ENCODE results near the gene USP43.

The USP43 gene

GRCh38 chr17:9702914-9703780, 57.8 kb downstream of the USP43 start:
- DNase-seq = no peak

DNA sequence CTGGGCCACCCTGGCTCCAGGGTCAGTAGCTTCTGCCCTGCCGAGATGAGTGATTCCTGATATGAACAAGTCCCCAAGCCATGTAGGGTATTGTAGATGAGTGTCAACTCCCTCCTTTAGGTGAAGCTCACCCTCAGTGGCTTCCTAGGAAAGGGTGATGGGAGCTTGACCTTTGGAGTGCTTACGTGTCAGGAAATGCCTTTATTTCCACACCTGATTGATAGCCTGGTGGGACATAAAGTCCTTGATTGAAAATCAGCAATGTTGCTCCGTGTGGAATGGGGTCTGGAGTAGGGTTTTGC, 58.4 kb downstream of the USP43 start:
- no peak for DNase-seq

DNA sequence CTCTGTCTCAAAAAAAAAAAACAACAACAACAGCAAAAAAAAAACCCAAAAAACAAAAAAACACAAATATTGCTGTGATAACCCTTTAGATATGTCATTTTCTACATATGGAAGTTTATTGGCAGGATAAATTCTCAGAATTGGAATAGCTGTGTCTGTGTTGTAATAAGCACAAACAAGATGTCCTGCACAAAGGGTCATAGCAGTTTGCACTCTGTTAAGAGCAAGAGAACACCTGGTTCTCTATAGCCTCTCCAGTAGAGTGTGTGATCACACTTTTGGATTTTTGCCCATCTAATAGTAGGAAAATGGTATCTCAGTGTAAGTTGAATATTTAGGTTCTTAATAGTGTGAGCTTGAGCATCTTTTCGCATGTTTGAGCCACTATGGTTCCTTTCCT, 60.4 kb downstream of the USP43 start:
- DNase-seq = no peak

DNA sequence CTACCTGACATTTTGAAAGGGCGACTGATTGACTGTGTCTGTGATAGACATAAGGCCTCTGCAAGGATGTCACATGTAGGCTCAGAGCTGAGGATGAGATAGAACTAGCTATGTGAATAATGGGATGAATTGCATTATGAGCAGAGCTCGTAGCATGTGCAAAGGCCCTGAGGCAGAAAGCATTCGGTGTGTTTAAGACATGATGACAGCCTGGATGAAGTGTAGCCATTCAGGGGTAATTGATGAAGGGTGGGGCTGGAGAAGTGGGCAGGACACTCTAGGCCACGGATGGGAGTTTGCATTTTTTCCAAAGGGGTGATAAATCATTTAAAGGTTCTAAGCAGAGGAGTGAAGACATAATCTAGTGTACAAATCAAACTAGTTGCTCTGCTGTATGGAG, 62.6 kb downstream of the USP43 start:
- no peak for DNase-seq

GRCh38 chr17:9714801-9715200, 69.5 kb downstream of the USP43 start:
- no peak for DNase-seq

- DNase-seq = no peak
Measured at GRCh38 chr17:9715503-9716016, 70.2 kb downstream of the USP43 start.

DNA sequence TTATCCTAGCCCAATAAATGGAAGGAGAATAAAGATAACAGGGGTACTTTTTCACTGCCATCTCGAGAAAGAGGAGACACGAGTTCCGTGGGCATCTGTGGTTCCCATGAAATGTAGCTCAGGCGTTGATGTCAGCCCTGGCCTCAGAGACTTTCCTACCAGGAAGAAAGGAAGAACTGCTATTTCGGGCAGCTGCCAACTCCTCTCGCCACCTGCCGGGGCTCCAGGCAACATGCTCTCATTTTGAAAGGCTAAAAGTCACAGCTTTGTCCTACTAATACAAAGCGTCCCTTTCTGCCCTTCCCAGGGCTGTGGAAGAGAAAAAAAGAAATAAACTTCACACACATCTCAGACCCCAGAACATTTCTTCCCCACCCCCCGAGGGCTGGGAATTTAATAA, 80.3 kb downstream of the USP43 start:
- DNase-seq = peak in 7 of 56 donors; percentile 4 to 27 (median 8)

DNA sequence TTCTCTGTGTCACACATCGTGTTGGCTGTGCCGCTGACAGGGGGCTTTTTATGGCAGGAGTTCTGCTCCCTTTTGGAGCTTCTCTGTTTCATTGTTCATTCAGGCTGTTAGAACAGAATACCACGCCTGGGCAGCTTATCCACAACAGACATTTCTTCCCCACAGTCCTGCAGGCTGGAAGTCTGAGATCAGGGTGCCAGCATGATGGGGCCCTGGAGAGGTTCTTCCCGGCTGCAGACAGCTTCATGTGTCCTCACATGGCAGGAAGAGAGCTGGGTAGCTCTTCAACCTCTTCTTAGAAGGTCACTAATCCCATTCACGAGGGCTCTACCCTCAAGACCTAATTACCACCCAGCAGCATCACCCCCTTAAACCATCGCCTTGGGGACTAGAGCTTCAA, 81.0 kb downstream of the USP43 start:
- DNase-seq = no peak

GRCh38 chr17:9728005-9728404, 82.7 kb downstream of the USP43 start:
- DNase-seq = no peak

GRCh38 chr17:9728564-9728963, 83.2 kb downstream of the USP43 start:
- no peak for DNase-seq

- peak in 9 of 56 donors; percentile 0 to 16 (median 4) for DNase-seq
Measured at GRCh38 chr17:9729034-9729650, 83.8 kb downstream of the USP43 start.

DNA sequence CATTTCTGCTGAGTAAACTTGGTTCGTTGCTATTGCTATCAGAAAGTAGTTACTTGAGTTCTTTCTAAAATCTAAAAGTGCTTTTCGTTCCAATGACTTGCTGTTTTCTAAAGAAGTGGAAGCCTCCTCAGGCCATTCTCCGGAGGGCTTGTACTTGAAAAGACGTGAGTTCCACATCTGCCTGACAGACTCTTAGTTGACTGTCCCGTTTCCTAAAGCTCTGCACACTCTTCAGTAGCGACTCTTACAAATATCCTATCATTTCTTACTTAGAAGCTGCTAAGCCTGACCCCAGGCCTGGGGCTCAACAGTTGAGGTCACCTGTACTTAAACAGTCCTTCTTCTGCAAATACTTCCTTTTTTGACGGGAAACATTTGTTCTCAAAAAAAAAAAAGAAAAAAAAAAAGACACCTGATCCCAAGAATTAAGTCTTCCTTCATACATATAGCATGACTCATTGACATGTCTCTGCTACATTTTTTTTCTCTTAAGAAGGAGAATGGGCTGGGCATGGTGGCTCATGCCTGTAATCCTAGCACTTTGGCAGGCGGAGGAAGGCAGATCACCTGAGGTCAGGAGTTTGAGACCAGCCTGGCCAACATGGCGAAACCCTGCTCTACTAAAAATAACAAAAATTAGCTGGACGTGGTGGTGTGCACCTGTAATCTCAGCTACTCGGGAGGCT, 84.6 kb downstream of the USP43 start:
- no peak for DNase-seq

DNA sequence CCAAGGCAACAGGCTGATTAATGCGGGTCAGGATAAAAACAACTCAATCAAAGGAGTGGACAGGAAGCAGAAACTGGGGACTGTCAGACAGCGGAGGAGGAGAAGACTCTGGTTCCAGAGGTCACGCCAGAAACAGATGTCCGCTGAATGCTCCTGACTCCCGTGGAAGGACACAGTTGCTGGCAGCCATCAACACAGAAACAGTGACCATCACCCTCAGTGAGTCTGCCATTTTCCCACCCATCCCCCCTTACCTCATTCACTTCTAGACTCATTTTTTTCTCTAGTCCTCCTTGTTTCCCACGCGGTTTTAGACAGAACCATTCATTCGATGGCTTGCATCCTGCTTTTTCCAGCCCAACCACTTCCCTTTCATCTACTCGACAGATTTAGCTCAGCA, 105.2 kb downstream of the USP43 start:
- DNase-seq = no peak

DNA sequence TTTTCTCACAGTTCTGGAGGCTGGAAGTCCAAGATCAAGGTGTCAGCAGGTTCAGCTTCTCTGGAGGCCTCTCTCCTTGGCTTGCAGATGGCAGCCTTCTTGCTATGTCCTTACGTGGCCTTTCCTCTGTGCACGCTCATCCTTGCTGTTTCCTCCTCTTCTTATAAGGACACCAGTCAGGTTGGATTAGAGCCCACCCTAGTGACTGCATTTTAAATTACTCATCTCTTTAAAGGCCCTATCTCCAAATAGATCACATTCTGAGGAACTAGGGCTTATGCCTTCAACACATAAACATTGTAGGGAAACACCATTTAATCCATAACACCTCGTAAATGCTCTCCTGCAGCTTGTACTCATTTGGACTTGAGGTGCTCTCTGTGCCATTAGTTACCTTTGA, 109.8 kb downstream of the USP43 start:
- no peak for DNase-seq

GRCh38 chr17:9760266-9760665, 114.9 kb downstream of the USP43 start:
- DNase-seq = no peak

GRCh38 chr17:9763643-9764042, 118.3 kb downstream of the USP43 start:
- DNase-seq = no peak

DNA sequence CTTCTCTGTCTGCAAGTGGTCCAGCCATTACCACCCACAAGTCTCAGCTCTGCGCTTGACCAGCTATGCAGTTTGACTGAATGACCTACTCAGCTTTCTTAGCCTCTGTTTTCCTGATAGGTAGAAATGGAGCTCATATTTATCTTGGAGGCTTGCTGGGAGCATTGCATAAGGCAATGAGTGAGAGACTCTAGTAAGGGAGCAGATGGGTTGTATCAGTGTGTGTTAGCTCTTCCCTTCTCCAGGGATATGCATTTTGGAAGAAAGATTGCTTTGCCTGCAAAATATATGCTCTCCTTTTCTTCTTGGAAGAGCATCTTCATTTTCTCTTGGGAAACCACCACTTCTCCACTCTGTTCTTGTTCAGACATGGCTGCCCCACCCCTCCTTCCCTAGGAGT, 120.0 kb downstream of the USP43 start:
- no peak for DNase-seq

DNA sequence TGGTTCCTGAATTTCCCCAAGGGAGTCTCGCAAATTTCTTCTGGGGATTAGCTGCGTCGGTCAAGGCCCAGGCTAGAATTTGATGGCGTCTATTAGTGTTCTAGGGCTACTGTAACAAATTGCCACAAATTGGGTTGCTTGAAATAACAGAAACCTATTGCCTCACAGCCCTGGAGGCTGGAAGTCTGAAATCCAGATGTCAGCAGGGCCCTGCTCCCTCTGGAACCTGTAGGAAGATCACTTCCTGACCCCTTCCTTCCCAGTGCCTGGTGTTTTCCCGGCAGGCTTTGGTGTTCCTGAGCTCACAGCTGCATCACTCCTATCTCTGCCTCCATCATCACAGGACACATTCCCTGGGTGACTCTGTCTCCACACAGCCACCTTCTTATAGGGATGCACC, 121.7 kb downstream of the USP43 start:
- DNase-seq = no peak

GRCh38 chr17:9767432-9767991, 122.2 kb downstream of the USP43 start:
- no peak for DNase-seq

GRCh38 chr17:9768381-9768934, 123.1 kb downstream of the USP43 start:
- no peak for DNase-seq

DNA sequence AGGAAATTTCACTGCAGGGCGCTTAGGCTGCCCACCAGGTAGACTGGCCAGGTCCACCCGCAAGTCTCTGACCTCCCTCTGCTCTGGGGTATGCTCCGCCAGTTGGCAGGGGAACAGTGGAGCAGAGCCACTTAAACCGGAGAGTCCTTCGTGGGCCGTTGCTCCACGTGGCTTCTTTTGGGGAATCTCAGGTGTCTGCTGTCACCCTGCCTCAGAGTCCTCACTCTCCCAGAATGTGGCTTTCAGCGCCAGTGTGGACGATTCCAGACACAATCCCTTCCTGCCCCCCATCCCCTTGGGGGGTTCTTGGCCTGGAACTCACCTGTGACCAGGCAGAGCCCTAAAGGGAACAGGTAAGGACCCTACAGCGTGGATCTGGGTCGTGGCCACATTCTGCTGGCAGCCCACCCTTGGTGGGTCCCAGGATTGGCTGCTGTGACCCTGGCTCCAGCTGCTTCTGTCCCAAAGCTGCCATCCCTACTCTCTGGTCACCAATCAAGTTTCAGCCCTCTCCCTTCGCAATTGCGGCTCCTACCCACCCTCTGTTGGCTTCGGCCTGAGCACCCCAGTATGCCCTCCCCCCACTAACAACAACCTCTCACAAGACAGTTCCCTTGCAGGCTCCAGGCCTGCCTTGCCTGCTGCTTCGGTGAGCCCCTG, 123.8 kb downstream of the USP43 start:
- DNase-seq = no peak

Measured in nucleus accumbens (tissue), 56 donors.